Activated naive CD4-positive, alpha-beta T cell treated with anti-CD3 and anti-CD28 coated beads, Interleukin-2, amount 50 U/mL, for 24 hours (primary cell): ENCODE measurements around the gene CDH8.

ENCODE experiments used
- H3K27ac Mint-ChIP-seq: one replicate; pipeline ENCODE4 v1.8.0; 2021; ENCODE audit warnings: mild to moderate bottlenecking, mixed read lengths
- H3K27me3 Mint-ChIP-seq: one replicate; pipeline ENCODE4 v1.8.0; 2021; ENCODE audit warnings: mixed read lengths
- H3K36me3 Mint-ChIP-seq: one replicate; pipeline ENCODE4 v1.8.0; 2021; ENCODE audit warnings: mixed read lengths
- H3K4me1 Mint-ChIP-seq: one replicate; pipeline ENCODE4 v1.8.0; 2021; ENCODE audit warnings: mixed read lengths
- H3K4me3 Mint-ChIP-seq: one replicate; pipeline ENCODE4 v1.8.0; 2021; ENCODE audit warnings: mild to moderate bottlenecking, mixed read lengths
- H3K9me3 Mint-ChIP-seq: one replicate; pipeline ENCODE4 v1.8.0; 2021; ENCODE audit warnings: mixed read lengths

The CDH8 gene

GRCh38 chr16:61987474-61988012 is 48.7 kb downstream of the CDH8 start:
- H3K27me3 Mint-ChIP-seq, result no peaks in the 10 kb centered on the region
- H3K36me3 Mint-ChIP-seq, result no peaks in the 10 kb centered on the region
- H3K4me3 Mint-ChIP-seq, result no peak overlapping the region
- H3K27ac Mint-ChIP-seq, result no peak overlapping the region
- H3K4me1 Mint-ChIP-seq, result no peaks in the 10 kb centered on the region
- H3K9me3 Mint-ChIP-seq, result peaks cover 8% of the 10 kb centered on the region

GRCh38 chr16:61969077-61969382 is 67.2 kb downstream of the CDH8 start:
- H3K4me3 Mint-ChIP-seq, result no peak overlapping the region
- H3K9me3 Mint-ChIP-seq, result peaks cover 5% of the 10 kb centered on the region
- H3K4me1 Mint-ChIP-seq, result no peaks in the 10 kb centered on the region
- no peak overlapping the region for H3K27ac Mint-ChIP-seq
- no peaks in the 10 kb centered on the region for H3K27me3 Mint-ChIP-seq
- H3K36me3 Mint-ChIP-seq, result no peaks in the 10 kb centered on the region

DNA sequence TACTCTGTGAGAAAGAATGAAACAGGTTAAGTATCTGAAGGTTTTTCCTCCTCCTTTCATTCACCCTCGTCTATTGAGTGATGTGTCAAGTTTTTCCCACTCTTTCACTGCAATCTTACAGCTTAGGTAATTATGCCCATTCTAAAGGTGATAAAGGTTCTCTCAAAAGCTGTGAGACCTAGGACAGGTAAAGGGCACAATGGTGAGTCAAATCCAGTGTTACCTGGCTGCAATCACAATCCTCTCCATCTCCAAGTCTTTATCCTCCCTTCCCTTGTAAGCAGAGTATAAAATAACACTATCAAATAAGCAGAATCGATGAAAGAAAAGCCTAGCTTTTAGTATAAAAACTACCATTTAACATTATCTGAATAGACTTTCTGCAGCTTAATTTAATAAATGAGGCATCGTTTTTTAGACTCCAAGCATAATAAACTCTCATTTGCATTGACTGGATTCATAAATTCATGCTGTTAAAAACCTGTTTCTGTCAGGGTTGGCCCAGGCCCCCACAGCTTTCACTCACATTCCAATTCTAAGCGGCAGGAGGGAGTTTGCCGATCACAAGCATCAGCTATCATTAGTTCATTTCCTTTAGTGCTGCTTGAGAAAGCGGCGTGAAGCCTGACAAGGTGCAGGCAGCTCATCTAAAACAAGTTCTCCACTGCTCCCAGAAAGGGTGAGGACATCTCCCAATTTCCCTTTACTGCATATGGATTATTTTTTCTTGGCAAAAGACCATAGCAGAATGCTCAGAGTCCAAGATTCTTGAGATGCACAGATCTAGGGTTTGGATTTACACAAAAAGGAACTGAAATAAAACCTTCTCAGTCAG is 67.8 kb downstream of the CDH8 start:
- no peaks in the 10 kb centered on the region for H3K36me3 Mint-ChIP-seq
- H3K27ac Mint-ChIP-seq, result no peak overlapping the region
- H3K4me1 Mint-ChIP-seq, result no peaks in the 10 kb centered on the region
- H3K4me3 Mint-ChIP-seq, result no peak overlapping the region
- H3K27me3 Mint-ChIP-seq, result no peaks in the 10 kb centered on the region
- H3K9me3 Mint-ChIP-seq, result peaks cover 5% of the 10 kb centered on the region

- Mint-ChIP-seq H3K27ac (no peak overlapping the region), H3K4me3 (no peak overlapping the region), H3K9me3 (no peaks in the 10 kb centered on the region), H3K27me3 (no peaks in the 10 kb centered on the region), H3K36me3 (no peaks in the 10 kb centered on the region), H3K4me1 (no peaks in the 10 kb centered on the region)
Measured at GRCh38 chr16:61957075-61957855, 79.0 kb downstream of the CDH8 start.

- H3K4me3 Mint-ChIP-seq, result no peak overlapping the region
- no peak overlapping the region for H3K27ac Mint-ChIP-seq
- peaks cover 4% of the 10 kb centered on the region for H3K9me3 Mint-ChIP-seq
- no peaks in the 10 kb centered on the region for H3K4me1 Mint-ChIP-seq
- no peaks in the 10 kb centered on the region for H3K27me3 Mint-ChIP-seq
- H3K36me3 Mint-ChIP-seq, result no peaks in the 10 kb centered on the region
Measured at GRCh38 chr16:61952841-61953240, 83.4 kb downstream of the CDH8 start.

DNA sequence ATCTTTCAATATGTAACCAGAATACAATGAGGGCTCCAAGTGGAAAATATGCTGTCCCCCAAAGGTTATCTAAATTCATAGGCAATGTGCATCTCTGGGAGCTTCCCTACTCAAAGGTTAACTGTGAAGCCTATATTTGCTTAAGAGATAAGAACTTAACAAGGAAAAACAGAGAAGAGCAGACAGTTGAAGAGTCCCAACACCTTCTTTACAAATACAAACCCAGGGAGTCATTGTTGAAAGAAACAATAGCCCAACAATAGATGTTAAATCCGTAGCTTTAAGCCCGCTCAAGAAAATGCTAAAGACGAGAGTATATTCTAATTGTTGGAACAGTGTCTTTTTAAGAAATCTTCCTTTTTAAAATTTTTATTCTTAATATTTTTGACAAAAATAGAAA is 87.8 kb downstream of the CDH8 start:
- Mint-ChIP-seq H3K4me3 (no peak overlapping the region), H3K27ac (no peak overlapping the region), H3K4me1 (no peaks in the 10 kb centered on the region), H3K9me3 (peaks cover 8% of the 10 kb centered on the region), H3K27me3 (no peaks in the 10 kb centered on the region), H3K36me3 (no peaks in the 10 kb centered on the region)

- Mint-ChIP-seq H3K9me3 (peaks cover 8% of the 10 kb centered on the region), H3K27me3 (no peaks in the 10 kb centered on the region), H3K4me1 (no peaks in the 10 kb centered on the region), H3K27ac (no peak overlapping the region), H3K4me3 (no peak overlapping the region), H3K36me3 (no peaks in the 10 kb centered on the region)
Measured at GRCh38 chr16:61946019-61946418, 90.2 kb downstream of the CDH8 start.

- H3K4me1 Mint-ChIP-seq, result no peaks in the 10 kb centered on the region
- H3K4me3 Mint-ChIP-seq, result no peak overlapping the region
- peaks cover 8% of the 10 kb centered on the region for H3K9me3 Mint-ChIP-seq
- H3K27ac Mint-ChIP-seq, result no peak overlapping the region
- no peaks in the 10 kb centered on the region for H3K36me3 Mint-ChIP-seq
- no peaks in the 10 kb centered on the region for H3K27me3 Mint-ChIP-seq
Measured at GRCh38 chr16:61945511-61945910, 90.7 kb downstream of the CDH8 start.

DNA sequence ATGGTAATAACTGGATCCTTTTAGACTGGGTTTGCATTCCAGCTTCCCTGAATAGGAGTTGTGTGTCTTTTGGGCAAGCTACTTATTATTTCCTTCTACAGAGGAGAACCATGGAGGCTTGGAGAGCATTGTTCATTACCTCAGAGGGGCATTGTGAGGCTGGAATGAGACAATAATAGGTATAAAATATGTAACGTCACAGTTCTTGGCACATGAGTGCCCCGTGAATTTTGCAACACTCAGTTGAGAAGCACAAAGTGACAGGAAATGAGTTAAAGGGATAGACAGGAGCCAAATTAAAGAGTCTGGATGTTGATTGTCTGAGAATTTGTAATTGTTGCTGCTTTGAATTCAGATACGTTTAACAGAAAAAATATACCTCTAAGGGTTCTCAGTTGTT is 92.2 kb downstream of the CDH8 start:
- Mint-ChIP-seq H3K27me3 (no peaks in the 10 kb centered on the region), H3K4me1 (no peaks in the 10 kb centered on the region), H3K4me3 (no peak overlapping the region), H3K27ac (no peak overlapping the region), H3K9me3 (peaks cover 8% of the 10 kb centered on the region), H3K36me3 (no peaks in the 10 kb centered on the region)

DNA sequence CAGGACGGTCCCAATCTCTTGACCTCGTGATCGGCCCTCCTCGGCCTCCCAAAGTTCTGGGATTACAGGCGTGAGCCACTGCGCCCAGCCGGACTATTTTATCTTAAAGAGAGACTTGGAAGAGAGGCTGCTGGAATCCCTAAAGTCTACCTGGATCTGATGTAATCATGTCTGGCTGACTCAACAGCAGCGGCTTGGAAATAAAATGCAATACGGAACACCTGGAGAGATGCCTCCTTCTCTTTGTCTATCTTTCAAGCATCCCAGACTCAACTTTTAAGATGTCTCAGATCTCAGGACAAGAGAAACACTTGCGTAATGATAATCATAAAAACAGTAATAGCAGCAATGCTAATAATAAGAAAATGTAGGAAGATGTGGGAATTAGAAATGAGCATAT is 95.6 kb downstream of the CDH8 start:
- Mint-ChIP-seq H3K27ac (no peak overlapping the region), H3K9me3 (no peaks in the 10 kb centered on the region), H3K4me1 (no peaks in the 10 kb centered on the region), H3K4me3 (no peak overlapping the region), H3K36me3 (no peaks in the 10 kb centered on the region), H3K27me3 (no peaks in the 10 kb centered on the region)

DNA sequence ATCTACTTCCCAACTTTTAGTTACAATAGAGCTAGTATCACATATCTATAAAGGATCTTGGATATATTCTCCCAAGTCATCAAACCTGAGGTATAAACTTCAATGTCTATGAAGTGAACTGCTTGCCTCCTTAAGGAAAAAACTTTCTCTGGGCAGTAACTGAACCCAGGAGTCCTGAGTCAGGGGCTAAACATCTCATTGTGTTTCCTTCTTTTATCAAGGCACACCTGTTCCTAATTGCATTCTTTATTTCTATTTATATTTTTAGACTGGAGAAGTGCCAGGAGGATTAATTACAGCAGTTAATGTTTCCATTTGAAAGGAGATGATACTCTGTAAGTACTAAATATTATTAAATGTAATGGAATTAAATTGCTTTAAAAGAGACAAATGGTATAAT is 98.6 kb downstream of the CDH8 start:
- H3K4me1 Mint-ChIP-seq, result no peaks in the 10 kb centered on the region
- H3K27ac Mint-ChIP-seq, result no peak overlapping the region

DNA sequence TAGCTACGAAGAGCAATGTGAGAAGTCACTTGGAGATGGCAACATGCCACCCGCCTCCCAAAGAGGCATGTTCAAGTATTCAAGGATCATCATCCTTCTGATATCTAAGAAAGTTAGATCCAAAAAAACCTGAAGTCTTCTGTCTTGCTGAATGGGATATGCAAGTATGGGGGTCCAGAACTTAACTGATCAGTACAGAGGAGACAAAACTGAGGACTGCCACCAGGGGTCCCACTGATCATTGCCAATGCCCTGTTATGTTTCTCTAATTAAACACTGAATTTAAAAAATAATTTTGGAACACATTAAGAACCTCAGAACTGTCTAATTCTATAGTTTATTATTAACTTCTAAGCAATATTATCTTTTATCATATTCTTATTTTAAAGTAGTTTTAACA is 99.7 kb downstream of the CDH8 start:
- H3K27ac Mint-ChIP-seq, result no peak overlapping the region
- no peaks in the 10 kb centered on the region for H3K27me3 Mint-ChIP-seq

More for the DNA sequence above, 98.6 kb downstream of the CDH8 start:
- Mint-ChIP-seq H3K36me3 (no peaks in the 10 kb centered on the region), H3K4me3 (no peak overlapping the region), H3K9me3 (no peaks in the 10 kb centered on the region), H3K27me3 (no peaks in the 10 kb centered on the region)

DNA sequence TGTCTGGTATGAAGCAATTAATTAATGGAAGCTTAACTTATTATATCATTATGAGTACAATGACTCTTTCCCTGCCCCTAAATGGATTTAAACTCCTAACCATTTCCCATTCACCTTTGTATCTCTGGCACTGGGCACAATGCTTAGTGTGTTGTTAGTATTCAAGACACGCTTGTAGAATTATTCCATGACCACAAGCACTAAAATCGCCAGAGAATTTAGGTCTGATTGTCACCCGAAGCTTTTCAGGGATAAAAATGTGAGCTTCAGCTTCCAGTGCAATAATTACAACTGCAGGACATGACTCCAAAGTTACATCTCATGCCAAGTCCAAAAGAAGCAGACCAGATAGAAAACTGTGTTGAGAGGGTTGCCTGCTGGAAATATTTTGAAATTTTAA is 101.6 kb downstream of the CDH8 start:
- no peaks in the 10 kb centered on the region for H3K9me3 Mint-ChIP-seq
- no peaks in the 10 kb centered on the region for H3K4me1 Mint-ChIP-seq
- H3K27ac Mint-ChIP-seq, result no peak overlapping the region
- no peaks in the 10 kb centered on the region for H3K36me3 Mint-ChIP-seq
- H3K4me3 Mint-ChIP-seq, result no peak overlapping the region
- H3K27me3 Mint-ChIP-seq, result no peaks in the 10 kb centered on the region

More for the DNA sequence above, 99.7 kb downstream of the CDH8 start:
- H3K4me1 Mint-ChIP-seq, result no peaks in the 10 kb centered on the region
- no peak overlapping the region for H3K4me3 Mint-ChIP-seq
- no peaks in the 10 kb centered on the region for H3K36me3 Mint-ChIP-seq
- no peaks in the 10 kb centered on the region for H3K9me3 Mint-ChIP-seq

GRCh38 chr16:61929776-61930175 is 106.5 kb downstream of the CDH8 start:
- Mint-ChIP-seq H3K36me3 (no peaks in the 10 kb centered on the region), H3K9me3 (no peaks in the 10 kb centered on the region), H3K27me3 (no peaks in the 10 kb centered on the region), H3K27ac (no peak overlapping the region), H3K4me3 (no peak overlapping the region), H3K4me1 (no peaks in the 10 kb centered on the region)

DNA sequence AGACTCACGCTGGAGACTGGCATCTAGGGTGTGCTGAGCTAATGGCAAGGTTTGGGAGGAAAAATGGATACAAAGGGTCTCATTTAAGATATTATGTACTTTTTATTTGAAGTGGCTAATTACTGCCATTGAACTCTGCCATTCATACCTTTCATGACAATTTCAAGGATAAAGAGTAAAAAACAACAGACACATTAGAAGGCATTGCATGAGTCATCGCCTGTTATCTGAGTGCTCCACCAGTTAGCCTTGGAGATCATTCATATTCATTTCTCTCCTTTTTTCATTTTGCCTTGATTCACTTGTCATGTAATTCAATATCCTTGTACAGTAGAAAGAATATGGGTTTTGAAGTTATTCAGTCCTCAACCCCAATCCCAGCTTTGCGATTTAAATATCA is 109.5 kb downstream of the CDH8 start:
- H3K27ac Mint-ChIP-seq, result no peak overlapping the region
- no peak overlapping the region for H3K4me3 Mint-ChIP-seq
- H3K36me3 Mint-ChIP-seq, result no peaks in the 10 kb centered on the region
- no peaks in the 10 kb centered on the region for H3K4me1 Mint-ChIP-seq
- H3K27me3 Mint-ChIP-seq, result no peaks in the 10 kb centered on the region
- no peaks in the 10 kb centered on the region for H3K9me3 Mint-ChIP-seq

GRCh38 chr16:61923629-61924028 is 112.6 kb downstream of the CDH8 start:
- H3K9me3 Mint-ChIP-seq, result no peaks in the 10 kb centered on the region
- no peaks in the 10 kb centered on the region for H3K4me1 Mint-ChIP-seq
- no peak overlapping the region for H3K27ac Mint-ChIP-seq
- no peaks in the 10 kb centered on the region for H3K27me3 Mint-ChIP-seq
- no peak overlapping the region for H3K4me3 Mint-ChIP-seq
- no peaks in the 10 kb centered on the region for H3K36me3 Mint-ChIP-seq
